Measurements from ENCODE around the gene KLHL42. TPM values are rescaled to one million over a fixed set of nuclear protein-coding genes. Genes with fewer than 3 reads are reported as not detected.

The KLHL42 gene
- total and polyA plus RNA-seq, 2 experiments from 2014 or later: 7.6 to 33.2 TPM

DNA sequence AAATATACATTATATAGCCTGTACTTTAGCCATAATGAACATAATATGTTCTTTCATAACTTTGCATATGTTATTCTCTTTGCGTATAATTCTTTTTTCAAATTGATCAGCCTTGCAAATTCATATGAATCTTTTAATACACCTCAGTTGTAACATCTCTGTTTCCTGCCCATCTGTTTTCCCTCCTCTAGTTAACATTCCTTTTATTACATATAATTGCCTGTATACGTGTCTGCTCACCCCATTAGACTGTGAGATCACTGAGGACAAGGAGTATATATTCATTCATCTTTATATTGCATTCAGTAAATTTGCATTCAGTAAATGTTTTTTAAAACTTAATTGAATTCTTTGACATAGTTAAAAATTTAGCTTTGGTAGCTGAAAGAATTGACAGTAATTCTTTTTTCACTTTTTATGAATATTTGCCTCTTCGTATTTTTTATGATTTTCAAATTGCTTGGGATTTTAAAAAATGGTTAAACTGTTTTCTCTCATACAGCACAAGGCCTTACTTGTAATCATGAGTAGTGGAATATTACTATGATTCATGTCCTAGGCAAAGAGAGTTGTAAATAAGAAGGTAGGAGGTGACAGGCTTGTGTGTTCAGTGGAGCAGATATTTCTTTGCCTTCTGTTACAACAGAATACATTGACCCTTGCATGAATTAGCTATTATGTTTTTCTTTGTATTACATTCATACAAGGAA lies 32.8 kb upstream of the KLHL42 start:
- no peak overlapping the region for H3K27ac ChIP-seq (ENCODE audit: low read depth)
- ATAC-seq (no peak), DNase-seq (ENCODE audit: low spot score) (no peak)
- no peak overlapping the region for H3K4me3 ChIP-seq
- no peaks in the 10 kb centered on the region for H3K4me1 ChIP-seq (ENCODE audit: insufficient read depth)
- H4K20me1 ChIP-seq (replicated peaks; ENCODE audit: insufficient read depth): peaks cover 5% of the 10 kb centered on the region; the same call in 1 of the 2 replicates
- H3K9me2 ChIP-seq (ENCODE audit: insufficient read depth): no peaks in the 10 kb centered on the region
- H3K79me2 ChIP-seq (replicated peaks; ENCODE audit: insufficient read depth): no peaks in the 10 kb centered on the region
- H3K4me2 ChIP-seq: no peak overlapping the region
- no peaks in the 10 kb centered on the region for H3F3A ChIP-seq (replicated peaks; ENCODE audit: low read depth)
- H2AFZ ChIP-seq: no peak overlapping the region
- Mint-ChIP-seq H3K36me3 (ENCODE audit: low read depth) (peaks cover 24% of the 10 kb centered on the region; the same call in 2 of the 3 replicates), H3K4me3 (no peak overlapping the region), H3K27me3 (ENCODE audit: insufficient read depth, low read depth, poor library complexity) (no peaks in the 10 kb centered on the region), H3K9me3 (no peaks in the 10 kb centered on the region), H3K27ac (no peak overlapping the region), H3K4me1 (no peaks in the 10 kb centered on the region; the same call in 2 of the 3 replicates)
- H3K36me3 ChIP-seq (ENCODE audit: insufficient read depth): no peaks in the 10 kb centered on the region
- no peaks in the 10 kb centered on the region for H3K27me3 ChIP-seq (ENCODE audit: insufficient read depth)
- TF ChIP-seq EZH2phosphoT487 (IDR thresholded peaks at IDR 0.05; ENCODE audit: unreplicated experiment): no peak
- no peak for TF ChIP-seq ZNF114 (CRISPR knock-in tag; IDR thresholded peaks at IDR 0.05)
- no peak for TF ChIP-seq CREB1 (CRISPR knock-in tag; IDR thresholded peaks at IDR 0.05; ENCODE audit: low read depth)
- TF ChIP-seq, protein P1, sequence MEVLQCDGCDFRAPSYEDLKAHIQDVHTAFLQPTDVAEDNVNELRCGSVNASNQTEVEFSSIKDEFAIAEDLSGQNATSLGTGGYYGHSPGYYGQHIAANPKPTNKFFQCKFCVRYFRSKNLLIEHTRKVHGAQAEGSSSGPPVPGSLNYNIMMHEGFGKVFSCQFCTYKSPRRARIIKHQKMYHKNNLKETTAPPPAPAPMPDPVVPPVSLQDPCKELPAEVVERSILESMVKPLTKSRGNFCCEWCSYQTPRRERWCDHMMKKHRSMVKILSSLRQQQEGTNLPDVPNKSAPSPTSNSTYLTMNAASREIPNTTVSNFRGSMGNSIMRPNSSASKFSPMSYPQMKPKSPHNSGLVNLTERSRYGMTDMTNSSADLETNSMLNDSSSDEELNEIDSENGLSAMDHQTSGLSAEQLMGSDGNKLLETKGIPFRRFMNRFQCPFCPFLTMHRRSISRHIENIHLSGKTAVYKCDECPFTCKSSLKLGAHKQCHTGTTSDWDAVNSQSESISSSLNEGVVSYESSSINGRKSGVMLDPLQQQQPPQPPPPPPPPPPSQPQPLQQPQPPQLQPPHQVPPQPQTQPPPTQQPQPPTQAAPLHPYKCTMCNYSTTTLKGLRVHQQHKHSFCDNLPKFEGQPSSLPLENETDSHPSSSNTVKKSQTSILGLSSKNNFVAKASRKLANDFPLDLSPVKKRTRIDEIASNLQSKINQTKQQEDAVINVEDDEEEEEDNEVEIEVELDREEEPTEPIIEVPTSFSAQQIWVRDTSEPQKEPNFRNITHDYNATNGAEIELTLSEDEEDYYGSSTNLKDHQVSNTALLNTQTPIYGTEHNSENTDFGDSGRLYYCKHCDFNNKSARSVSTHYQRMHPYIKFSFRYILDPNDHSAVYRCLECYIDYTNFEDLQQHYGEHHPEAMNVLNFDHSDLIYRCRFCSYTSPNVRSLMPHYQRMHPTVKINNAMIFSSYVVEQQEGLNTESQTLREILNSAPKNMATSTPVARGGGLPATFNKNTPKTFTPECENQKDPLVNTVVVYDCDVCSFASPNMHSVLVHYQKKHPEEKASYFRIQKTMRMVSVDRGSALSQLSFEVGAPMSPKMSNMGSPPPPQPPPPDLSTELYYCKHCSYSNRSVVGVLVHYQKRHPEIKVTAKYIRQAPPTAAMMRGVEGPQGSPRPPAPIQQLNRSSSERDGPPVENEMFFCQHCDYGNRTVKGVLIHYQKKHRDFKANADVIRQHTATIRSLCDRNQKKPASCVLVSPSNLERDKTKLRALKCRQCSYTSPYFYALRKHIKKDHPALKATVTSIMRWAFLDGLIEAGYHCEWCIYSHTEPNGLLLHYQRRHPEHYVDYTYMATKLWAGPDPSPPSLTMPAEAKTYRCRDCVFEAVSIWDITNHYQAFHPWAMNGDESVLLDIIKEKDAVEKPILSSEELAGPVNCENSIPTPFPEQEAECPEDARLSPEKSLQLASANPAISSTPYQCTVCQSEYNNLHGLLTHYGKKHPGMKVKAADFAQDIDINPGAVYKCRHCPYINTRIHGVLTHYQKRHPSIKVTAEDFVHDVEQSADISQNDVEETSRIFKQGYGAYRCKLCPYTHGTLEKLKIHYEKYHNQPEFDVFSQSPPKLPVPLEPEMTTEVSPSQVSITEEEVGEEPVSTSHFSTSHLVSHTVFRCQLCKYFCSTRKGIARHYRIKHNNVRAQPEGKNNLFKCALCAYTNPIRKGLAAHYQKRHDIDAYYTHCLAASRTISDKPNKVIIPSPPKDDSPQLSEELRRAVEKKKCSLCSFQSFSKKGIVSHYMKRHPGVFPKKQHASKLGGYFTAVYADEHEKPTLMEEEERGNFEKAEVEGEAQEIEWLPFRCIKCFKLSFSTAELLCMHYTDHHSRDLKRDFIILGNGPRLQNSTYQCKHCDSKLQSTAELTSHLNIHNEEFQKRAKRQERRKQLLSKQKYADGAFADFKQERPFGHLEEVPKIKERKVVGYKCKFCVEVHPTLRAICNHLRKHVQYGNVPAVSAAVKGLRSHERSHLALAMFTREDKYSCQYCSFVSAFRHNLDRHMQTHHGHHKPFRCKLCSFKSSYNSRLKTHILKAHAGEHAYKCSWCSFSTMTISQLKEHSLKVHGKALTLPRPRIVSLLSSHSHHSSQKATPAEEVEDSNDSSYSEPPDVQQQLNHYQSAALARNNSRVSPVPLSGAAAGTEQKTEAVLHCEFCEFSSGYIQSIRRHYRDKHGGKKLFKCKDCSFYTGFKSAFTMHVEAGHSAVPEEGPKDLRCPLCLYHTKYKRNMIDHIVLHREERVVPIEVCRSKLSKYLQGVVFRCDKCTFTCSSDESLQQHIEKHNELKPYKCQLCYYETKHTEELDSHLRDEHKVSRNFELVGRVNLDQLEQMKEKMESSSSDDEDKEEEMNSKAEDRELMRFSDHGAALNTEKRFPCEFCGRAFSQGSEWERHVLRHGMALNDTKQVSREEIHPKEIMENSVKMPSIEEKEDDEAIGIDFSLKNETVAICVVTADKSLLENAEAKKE (CRISPR knock-in tag; IDR thresholded peaks at IDR 0.05): no peak
- TF ChIP-seq NANOG (IDR thresholded peaks at IDR 0.05; ENCODE audit: borderline replicate concordance): no peak
- TF ChIP-seq POLR2AphosphoS5 (IDR thresholded peaks at IDR 0.05; ENCODE audit: low read depth): no peak
- TF ChIP-seq, protein P2, sequence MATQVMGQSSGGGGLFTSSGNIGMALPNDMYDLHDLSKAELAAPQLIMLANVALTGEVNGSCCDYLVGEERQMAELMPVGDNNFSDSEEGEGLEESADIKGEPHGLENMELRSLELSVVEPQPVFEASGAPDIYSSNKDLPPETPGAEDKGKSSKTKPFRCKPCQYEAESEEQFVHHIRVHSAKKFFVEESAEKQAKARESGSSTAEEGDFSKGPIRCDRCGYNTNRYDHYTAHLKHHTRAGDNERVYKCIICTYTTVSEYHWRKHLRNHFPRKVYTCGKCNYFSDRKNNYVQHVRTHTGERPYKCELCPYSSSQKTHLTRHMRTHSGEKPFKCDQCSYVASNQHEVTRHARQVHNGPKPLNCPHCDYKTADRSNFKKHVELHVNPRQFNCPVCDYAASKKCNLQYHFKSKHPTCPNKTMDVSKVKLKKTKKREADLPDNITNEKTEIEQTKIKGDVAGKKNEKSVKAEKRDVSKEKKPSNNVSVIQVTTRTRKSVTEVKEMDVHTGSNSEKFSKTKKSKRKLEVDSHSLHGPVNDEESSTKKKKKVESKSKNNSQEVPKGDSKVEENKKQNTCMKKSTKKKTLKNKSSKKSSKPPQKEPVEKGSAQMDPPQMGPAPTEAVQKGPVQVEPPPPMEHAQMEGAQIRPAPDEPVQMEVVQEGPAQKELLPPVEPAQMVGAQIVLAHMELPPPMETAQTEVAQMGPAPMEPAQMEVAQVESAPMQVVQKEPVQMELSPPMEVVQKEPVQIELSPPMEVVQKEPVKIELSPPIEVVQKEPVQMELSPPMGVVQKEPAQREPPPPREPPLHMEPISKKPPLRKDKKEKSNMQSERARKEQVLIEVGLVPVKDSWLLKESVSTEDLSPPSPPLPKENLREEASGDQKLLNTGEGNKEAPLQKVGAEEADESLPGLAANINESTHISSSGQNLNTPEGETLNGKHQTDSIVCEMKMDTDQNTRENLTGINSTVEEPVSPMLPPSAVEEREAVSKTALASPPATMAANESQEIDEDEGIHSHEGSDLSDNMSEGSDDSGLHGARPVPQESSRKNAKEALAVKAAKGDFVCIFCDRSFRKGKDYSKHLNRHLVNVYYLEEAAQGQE (IDR thresholded peaks at IDR 0.05; ENCODE audit: unreplicated experiment): no peak
- TF ChIP-seq, protein P3, sequence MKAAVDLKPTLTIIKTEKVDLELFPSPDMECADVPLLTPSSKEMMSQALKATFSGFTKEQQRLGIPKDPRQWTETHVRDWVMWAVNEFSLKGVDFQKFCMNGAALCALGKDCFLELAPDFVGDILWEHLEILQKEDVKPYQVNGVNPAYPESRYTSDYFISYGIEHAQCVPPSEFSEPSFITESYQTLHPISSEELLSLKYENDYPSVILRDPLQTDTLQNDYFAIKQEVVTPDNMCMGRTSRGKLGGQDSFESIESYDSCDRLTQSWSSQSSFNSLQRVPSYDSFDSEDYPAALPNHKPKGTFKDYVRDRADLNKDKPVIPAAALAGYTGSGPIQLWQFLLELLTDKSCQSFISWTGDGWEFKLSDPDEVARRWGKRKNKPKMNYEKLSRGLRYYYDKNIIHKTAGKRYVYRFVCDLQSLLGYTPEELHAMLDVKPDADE (IDR thresholded peaks at IDR 0.05): no peak
- TF ChIP-seq EZH2 (IDR thresholded peaks at IDR 0.05; ENCODE audit: low read depth, unreplicated experiment): no peak
- no peak for TF ChIP-seq STAT1 (IDR thresholded peaks at IDR 0.05; ENCODE audit: unreplicated experiment)

Measured in GM23338 (cell line).